HepG2 (cell line): ENCODE measurements around the gene POU5F2. TPM values are rescaled to one million over a fixed set of nuclear protein-coding genes. Genes with fewer than 3 reads are reported as not detected.

Source experiments
- ATAC-seq: fragments of 200-7000 bp; cut with Tn5 transposase; 3 replicates; pipeline ENCODE4 v1.9.1; 2020; ENCODE audit warnings: mild to moderate bottlenecking, moderate library complexity
- BruUV-seq: library from RNA; stranded (reverse); fragments of 400-500 nt; replicated peaks from 2 replicates; lab custom pipeline; 2021; lab: Mats Ljungman, UMichigan
- CTCF ChIA-PET: fragments of 300-600 bp; formaldehyde crosslinking; extraction: SDS; loops from one replicate; lab custom pipeline; 2021; ENCODE audit warnings: low total read pairs, inconsistent platforms, low intra/inter-chr PET ratio; lab: Yijun Ruan, JAX
- POLR2A ChIA-PET: fragments of 350-600 bp; sonication (Branson Sonifier 250); formaldehyde crosslinking; loops from one replicate; lab custom pipeline; 2020; ENCODE audit warnings: antibody characterized with exemption, inconsistent platforms; lab: Yijun Ruan, JAX
- DNase-seq: peaks from one replicate; pipeline ENCODE4 v3.0.0-alpha.2; 2015; ENCODE audit warnings: low spot score
- FAIRE-seq: peaks from 3 replicates; lab custom pipeline; 2011; peaks lifted over from hg19 to GRCh38; lab: Jason Lieb, UNC
- H2AFZ ChIP-seq: one replicate; pipeline ENCODE4 v1.6.1; 2011; ENCODE audit warnings: low read length, inconsistent platforms
- H3K27ac ChIP-seq: fragments of 300-600 bp; 3 replicates; pipeline ENCODE4 v1.8.0; 2011; ENCODE audit warnings: mixed run types, mild to moderate bottlenecking, mixed read lengths, low read length, inconsistent platforms; ENCODE audit not compliant: insufficient read depth; ENCODE audit errors: extremely low read length
- H3K27me3 ChIP-seq, 2 experiments: fragments of 200-600 bp in 1 of 2; 2 replicates in 1 of 2; 3 replicates in 1 of 2; pipeline versions ENCODE4 v1.6.0 to v1.8.0; 2011; ENCODE audit warnings: low read length in 2 of 2, mild to moderate bottlenecking in 2 of 2, moderate library complexity in 2 of 2, inconsistent platforms in 1 of 2; ENCODE audit not compliant: insufficient read depth in 2 of 2, control insufficient read depth in 1 of 2
- H3K36me3 ChIP-seq, 2 experiments: fragments of 200-600 bp in 1 of 2; replicated peaks in 1 of 2; 2 replicates in 1 of 2; 3 replicates in 1 of 2; pipeline versions ENCODE4 v1.5.1 to v1.8.0; 2011; ENCODE audit warnings: low read length in 2 of 2, inconsistent platforms in 1 of 2; ENCODE audit not compliant: insufficient read depth in 2 of 2, control insufficient read depth in 1 of 2
- H3K4me1 ChIP-seq: 2 replicates; pipeline ENCODE4 v1.5.1; 2012; ENCODE audit warnings: low read length, inconsistent platforms; ENCODE audit not compliant: insufficient read depth
- H3K4me2 ChIP-seq: 2 replicates; pipeline ENCODE4 v1.6.0; 2011; ENCODE audit warnings: low read depth, low read length, inconsistent platforms
- H3K4me3 ChIP-seq, 3 experiments: fragments of 200-600 bp in 1 of 3; sonication (generic), shearing (Covaris generic) in 1 of 3; replicated peaks in 1 of 3; 2 replicates each; pipeline ENCODE4 v1.5.1; 2011 to 2016; ENCODE audit warnings: low read length in 3 of 3, inconsistent platforms in 2 of 3, low read depth in 2 of 3, mild to moderate bottlenecking in 2 of 3, control low read depth in 1 of 3, mixed read lengths in 1 of 3; ENCODE audit not compliant: insufficient read depth in 1 of 3
- H3K79me2 ChIP-seq: one replicate; pipeline ENCODE4 v1.6.1; 2011; ENCODE audit warnings: low read length, inconsistent platforms; ENCODE audit not compliant: insufficient read depth
- H3K9ac ChIP-seq: 2 replicates; pipeline ENCODE4 v1.6.0; 2011; ENCODE audit warnings: mild to moderate bottlenecking, low read depth, low read length, inconsistent platforms; ENCODE audit not compliant: insufficient read depth
- H3K9me3 ChIP-seq: 2 replicates; pipeline ENCODE4 v1.5.1; 2012; ENCODE audit warnings: mild to moderate bottlenecking, low read length
- H4K20me1 ChIP-seq: 2 replicates; pipeline ENCODE4 v1.6.0; 2011; ENCODE audit warnings: inconsistent platforms, mild to moderate bottlenecking, low read length, moderate library complexity; ENCODE audit not compliant: insufficient read depth
- AGO2 ChIP-seq: fragments of 200-400 bp; formaldehyde crosslinking; optimal IDR thresholded peaks from 2 replicates; pipeline ENCODE3; 2017; ENCODE audit warnings: mild to moderate bottlenecking, low read depth, low read length, moderate library complexity
- FOXK1 ChIP-seq: sonication (generic); formaldehyde crosslinking; IDR thresholded peaks from 2 replicates; pipeline ENCODE4 v1.4.0; 2020; ENCODE audit warnings: low read depth, missing genetic modification reagents, borderline replicate concordance
- ZNF350 ChIP-seq: sonication (generic); formaldehyde crosslinking; IDR thresholded peaks from 2 replicates; pipeline ENCODE4 v1.4.0; 2020; ENCODE audit warnings: mild to moderate bottlenecking, low read depth, missing genetic modification reagents, borderline replicate concordance
- WGBS: methylation state at CpG from one replicate; pipeline ENCODE4 v1.1.6; 2017; ENCODE audit warnings: low lambda C conversion rate; 5-methylcytosine and 5-hydroxymethylcytosine counted together
- in situ Hi-C: cut with HindIII; loops from 2 replicates; pipeline ENCODE4 v1.10.0; 2017; ENCODE audit warnings: low pct_unique_long_range_greater_than_20kb; ENCODE audit not compliant: extremely low pct_ligation_motif_present
- intact Hi-C: fragments of 100-400 bp; cut with micrococcal nuclease; formaldehyde crosslinking; loops from one replicate; pipeline ENCODE4 v1.10.0; 2022; ENCODE audit not compliant: unreplicated experiment
- polyA plus RNA-seq, 8 experiments: library from polyadenylated mRNA; depleted of rRNA in 3 of 8; stranded (reverse) in 7 of 8; unstranded in 1 of 8; fragments of >200 nt; fragmentation: Illumina TruSeq in 4 of 8; extraction: Trizol in 4 of 8; gene quantifications; 2 replicates each; pipeline versions ENCODE4 v1.2.1 to v1.2.3, GENCODE V29; 2011 to 2016; ENCODE audit warnings: low read depth in 4 of 8, missing spikeins in 1 of 8, mixed read lengths in 1 of 8; ENCODE audit not compliant: insufficient read depth in 1 of 8
- total RNA-seq, 5 experiments: library from RNA; depleted of rRNA; stranded (reverse); fragments of >200 nt; fragmentation: Illumina TruSeq; extraction: Trizol; gene quantifications; 2 replicates each; pipeline ENCODE4 v1.2.3, GENCODE V29; 2016; ENCODE audit warnings: low read depth in 1 of 5
- TF ChIP-seq, protein P1 (sequence below): sonication (generic); formaldehyde crosslinking; IDR thresholded peaks from 2 replicates; pipeline ENCODE4 v1.4.0; 2020; ENCODE audit warnings: mild to moderate bottlenecking, missing genetic modification reagents

Gene POU5F2
- total and polyA plus RNA-seq, 2 of the 13 experiments (the other 11 are each of a cell fraction or from before 2014, with no cell fraction given), result 0.13 to 0.38 TPM

DNA sequence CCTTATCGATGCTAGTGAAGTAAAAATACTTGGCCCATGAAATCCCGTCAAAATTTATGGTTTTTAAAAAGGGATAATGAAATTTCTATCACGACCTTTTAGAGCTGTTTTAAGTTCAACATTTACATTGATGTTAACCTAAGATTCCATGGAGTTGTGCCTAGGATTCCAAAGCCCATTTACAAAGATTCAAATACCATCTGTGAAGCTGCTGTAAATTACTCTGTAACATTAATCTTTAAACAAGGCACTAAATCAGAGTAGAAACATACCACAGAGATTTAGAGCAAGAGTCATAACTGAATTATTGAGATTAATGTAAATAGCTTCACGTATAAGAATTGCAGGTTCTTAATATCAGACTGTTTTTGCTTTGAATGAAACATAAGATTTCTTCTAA, 17.7 kb downstream of the POU5F2 start:
- H3K79me2 ChIP-seq, result no peaks in the 10 kb centered on the region
- no peak for TF ChIP-seq FOXK1
- TF ChIP-seq AGO2, result no peak
- no peak for TF ChIP-seq ZNF350
- TF ChIP-seq, protein P1, sequence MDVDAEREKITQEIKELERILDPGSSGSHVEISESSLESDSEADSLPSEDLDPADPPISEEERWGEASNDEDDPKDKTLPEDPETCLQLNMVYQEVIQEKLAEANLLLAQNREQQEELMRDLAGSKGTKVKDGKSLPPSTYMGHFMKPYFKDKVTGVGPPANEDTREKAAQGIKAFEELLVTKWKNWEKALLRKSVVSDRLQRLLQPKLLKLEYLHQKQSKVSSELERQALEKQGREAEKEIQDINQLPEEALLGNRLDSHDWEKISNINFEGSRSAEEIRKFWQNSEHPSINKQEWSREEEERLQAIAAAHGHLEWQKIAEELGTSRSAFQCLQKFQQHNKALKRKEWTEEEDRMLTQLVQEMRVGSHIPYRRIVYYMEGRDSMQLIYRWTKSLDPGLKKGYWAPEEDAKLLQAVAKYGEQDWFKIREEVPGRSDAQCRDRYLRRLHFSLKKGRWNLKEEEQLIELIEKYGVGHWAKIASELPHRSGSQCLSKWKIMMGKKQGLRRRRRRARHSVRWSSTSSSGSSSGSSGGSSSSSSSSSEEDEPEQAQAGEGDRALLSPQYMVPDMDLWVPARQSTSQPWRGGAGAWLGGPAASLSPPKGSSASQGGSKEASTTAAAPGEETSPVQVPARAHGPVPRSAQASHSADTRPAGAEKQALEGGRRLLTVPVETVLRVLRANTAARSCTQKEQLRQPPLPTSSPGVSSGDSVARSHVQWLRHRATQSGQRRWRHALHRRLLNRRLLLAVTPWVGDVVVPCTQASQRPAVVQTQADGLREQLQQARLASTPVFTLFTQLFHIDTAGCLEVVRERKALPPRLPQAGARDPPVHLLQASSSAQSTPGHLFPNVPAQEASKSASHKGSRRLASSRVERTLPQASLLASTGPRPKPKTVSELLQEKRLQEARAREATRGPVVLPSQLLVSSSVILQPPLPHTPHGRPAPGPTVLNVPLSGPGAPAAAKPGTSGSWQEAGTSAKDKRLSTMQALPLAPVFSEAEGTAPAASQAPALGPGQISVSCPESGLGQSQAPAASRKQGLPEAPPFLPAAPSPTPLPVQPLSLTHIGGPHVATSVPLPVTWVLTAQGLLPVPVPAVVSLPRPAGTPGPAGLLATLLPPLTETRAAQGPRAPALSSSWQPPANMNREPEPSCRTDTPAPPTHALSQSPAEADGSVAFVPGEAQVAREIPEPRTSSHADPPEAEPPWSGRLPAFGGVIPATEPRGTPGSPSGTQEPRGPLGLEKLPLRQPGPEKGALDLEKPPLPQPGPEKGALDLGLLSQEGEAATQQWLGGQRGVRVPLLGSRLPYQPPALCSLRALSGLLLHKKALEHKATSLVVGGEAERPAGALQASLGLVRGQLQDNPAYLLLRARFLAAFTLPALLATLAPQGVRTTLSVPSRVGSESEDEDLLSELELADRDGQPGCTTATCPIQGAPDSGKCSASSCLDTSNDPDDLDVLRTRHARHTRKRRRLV (CRISPR knock-in tag), result no peak
- TF ChIP-seq, all 625 proteins: peak for 0
- intact Hi-C loops, result no loop called here
- ChIA-PET CTCF (no interaction called here), POLR2A (no interaction called here)
- Histone ChIP-seq H3K4me3 (no peak overlapping the region), H2AFZ (no peak overlapping the region), H3K4me1 (peaks cover 9% of the 10 kb centered on the region), H3K36me3 (no peaks in the 10 kb centered on the region), H3K27me3 (no peaks in the 10 kb centered on the region), H3K9ac (no peak overlapping the region), H3K4me2 (no peak overlapping the region), H3K27ac (no peak overlapping the region), H4K20me1 (no peaks in the 10 kb centered on the region), H3K9me3 (no peaks in the 10 kb centered on the region)
- in situ Hi-C loops, result no loop called here
- DNase-seq, result no peak
- 80% methylated on average over 4 of the region's 4 CpGs for WGBS
- FAIRE-seq, result no peak
- no peak for ATAC-seq
- BruUV-seq, result no TSS peak
